ENCODE data around the gene CD99L2. TPM values are rescaled to one million over a fixed set of nuclear protein-coding genes. Genes with fewer than 3 reads are reported as not detected.

CD99L2 gene
- total RNA-seq, 2 donors from 2014 or later, result 22.1 to 28.7 TPM

DNA sequence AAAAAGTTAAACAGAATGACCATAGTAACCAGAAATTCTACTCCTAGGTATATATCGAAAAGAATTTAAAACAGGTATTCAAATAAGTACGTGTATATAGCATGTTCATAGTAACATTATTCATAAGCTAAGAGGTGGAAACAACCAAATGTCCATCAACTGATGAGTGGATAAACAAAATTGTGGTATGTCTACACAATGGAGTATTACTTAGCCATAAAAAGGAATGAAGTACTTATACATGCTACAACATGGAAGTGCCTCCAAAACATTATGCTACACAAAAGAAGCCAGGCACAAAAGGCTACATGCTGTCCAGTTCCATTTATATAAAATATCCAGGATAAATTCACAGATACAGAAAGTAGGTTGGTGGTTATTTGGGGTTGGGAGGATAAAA lies 76.5 kb downstream of the CD99L2 start:
- DNase-seq (no peak), ATAC-seq (no peak)
- Histone ChIP-seq H3K4me3 (no peak overlapping the region), H3K4me1 (no peaks in the 10 kb centered on the region), H3K36me3 (replicated peaks in 1 of 2; ENCODE audit: insufficient read depth in 1 of 2, low read depth in 2 of 2) (no peaks in the 10 kb centered on the region), H3K27ac (no peak overlapping the region), H3K27me3 (no peaks in the 10 kb centered on the region), H3K9me3 (no peaks in the 10 kb centered on the region)
- WGBS, 2 donors, result 100% methylated on average over 2 of the region's 2 CpGs
- intact Hi-C loops (cut with DNase I), result no loop called here
- TF ChIP-seq POLR2A (IDR thresholded peaks at IDR 0.05), result no peak
- TF ChIP-seq, protein P1, sequence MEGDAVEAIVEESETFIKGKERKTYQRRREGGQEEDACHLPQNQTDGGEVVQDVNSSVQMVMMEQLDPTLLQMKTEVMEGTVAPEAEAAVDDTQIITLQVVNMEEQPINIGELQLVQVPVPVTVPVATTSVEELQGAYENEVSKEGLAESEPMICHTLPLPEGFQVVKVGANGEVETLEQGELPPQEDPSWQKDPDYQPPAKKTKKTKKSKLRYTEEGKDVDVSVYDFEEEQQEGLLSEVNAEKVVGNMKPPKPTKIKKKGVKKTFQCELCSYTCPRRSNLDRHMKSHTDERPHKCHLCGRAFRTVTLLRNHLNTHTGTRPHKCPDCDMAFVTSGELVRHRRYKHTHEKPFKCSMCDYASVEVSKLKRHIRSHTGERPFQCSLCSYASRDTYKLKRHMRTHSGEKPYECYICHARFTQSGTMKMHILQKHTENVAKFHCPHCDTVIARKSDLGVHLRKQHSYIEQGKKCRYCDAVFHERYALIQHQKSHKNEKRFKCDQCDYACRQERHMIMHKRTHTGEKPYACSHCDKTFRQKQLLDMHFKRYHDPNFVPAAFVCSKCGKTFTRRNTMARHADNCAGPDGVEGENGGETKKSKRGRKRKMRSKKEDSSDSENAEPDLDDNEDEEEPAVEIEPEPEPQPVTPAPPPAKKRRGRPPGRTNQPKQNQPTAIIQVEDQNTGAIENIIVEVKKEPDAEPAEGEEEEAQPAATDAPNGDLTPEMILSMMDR (IDR thresholded peaks at IDR 0.05), result no peak

DNA sequence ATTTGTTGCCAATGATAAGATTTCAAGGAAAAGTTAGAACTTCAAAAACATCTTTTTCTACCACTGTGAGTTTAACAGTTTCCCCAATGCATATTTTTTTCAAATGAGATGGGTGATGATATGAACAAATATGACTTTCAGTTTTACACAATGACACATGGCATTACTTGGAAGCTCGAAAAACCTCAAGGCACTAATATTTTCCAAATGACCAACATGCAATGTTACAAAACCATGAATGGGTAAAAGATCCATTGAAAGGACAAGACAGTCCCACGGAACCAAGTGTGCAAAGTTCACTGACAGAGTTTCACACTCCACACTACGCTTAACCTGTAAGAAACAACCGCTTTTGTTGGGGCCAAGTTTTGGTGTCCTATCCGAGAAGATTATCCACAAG lies 84.5 kb downstream of the CD99L2 start:
- DNase-seq, result no peak
- H3K4me3 ChIP-seq, result no peak overlapping the region
- H3K9me3 ChIP-seq, result no peaks in the 10 kb centered on the region
- H3K4me1 ChIP-seq, result no peaks in the 10 kb centered on the region
- H3K36me3 ChIP-seq (replicated peaks in 1 of 2; ENCODE audit: insufficient read depth in 1 of 2, low read depth in 2 of 2), result no peaks in the 10 kb centered on the region
- no peak overlapping the region for H3K27ac ChIP-seq
- H3K27me3 ChIP-seq, result no peaks in the 10 kb centered on the region
- intact Hi-C loops (cut with DNase I), result no loop called here
- WGBS, 2 donors, result 85 to 91% methylated on average over 5 of the region's 5 CpGs
- no peak for ATAC-seq
- no peak for TF ChIP-seq POLR2A (IDR thresholded peaks at IDR 0.05)
- TF ChIP-seq, protein P1 (IDR thresholded peaks at IDR 0.05), result no peak

DNA sequence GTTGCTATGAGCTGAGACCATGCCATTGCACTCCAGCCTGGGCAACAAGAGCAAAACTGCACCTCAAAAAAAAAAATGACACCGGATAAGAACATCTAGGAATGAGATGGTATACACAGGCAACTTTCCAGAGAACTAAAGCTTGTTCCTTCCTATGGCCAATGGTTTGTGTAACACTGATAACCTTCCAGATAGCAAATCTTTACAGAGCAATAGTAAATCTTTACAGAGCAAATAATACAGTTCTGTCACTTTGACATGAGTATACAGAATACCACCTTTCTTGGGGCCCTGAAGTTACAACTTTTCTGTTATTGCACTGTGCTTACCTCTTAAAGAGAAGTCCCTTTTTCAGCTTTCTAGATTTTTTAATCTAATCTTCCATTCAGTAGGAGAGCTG lies 91.6 kb downstream of the CD99L2 start:
- no peaks in the 10 kb centered on the region for H3K9me3 ChIP-seq
- H3K4me1 ChIP-seq, result no peaks in the 10 kb centered on the region
- intact Hi-C loops (cut with DNase I), result no loop called here
- no peak overlapping the region for H3K27ac ChIP-seq
- H3K4me3 ChIP-seq, result no peak overlapping the region
- ATAC-seq (no peak), DNase-seq (no peak)
- TF ChIP-seq, protein P1 (IDR thresholded peaks at IDR 0.05), result no peak
- TF ChIP-seq POLR2A (IDR thresholded peaks at IDR 0.05), result no peak
- H3K27me3 ChIP-seq, result no peaks in the 10 kb centered on the region
- 11 to 20% methylated on average over 1 of the region's 1 CpG for WGBS, 2 donors
- H3K36me3 ChIP-seq (replicated peaks in 1 of 2; ENCODE audit: insufficient read depth in 1 of 2, low read depth in 2 of 2), result no peaks in the 10 kb centered on the region

DNA sequence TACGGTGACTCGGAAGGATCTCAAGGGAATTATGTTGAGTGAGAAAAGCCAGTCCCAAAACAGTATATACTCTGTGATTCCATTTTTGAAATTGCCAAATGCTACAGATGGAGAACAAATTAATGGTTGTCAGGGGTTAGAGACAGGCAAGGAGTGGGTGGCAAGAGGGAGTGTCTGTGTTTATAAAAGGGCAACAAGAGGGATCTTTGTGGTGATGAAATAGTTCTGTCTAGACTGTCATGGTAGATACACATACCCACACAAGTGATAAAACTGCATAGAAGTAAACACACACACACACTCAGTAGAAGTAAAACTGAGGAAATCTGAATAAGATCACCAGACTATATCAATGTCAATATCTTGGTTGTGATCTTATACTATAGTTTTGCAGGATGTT lies 92.7 kb downstream of the CD99L2 start:
- Histone ChIP-seq H3K36me3 (replicated peaks in 1 of 2; ENCODE audit: insufficient read depth in 1 of 2, low read depth in 2 of 2) (no peaks in the 10 kb centered on the region), H3K4me1 (no peaks in the 10 kb centered on the region), H3K27ac (no peak overlapping the region), H3K27me3 (no peaks in the 10 kb centered on the region), H3K9me3 (no peaks in the 10 kb centered on the region), H3K4me3 (no peak overlapping the region)
- DNase-seq (no peak), ATAC-seq (no peak)
- intact Hi-C loops (cut with DNase I), result no loop called here
- WGBS, 2 donors, result 95 to 100% methylated on average over 2 of the region's 2 CpGs
- TF ChIP-seq, protein P1 (IDR thresholded peaks at IDR 0.05), result no peak
- TF ChIP-seq POLR2A (IDR thresholded peaks at IDR 0.05), result no peak

DNA sequence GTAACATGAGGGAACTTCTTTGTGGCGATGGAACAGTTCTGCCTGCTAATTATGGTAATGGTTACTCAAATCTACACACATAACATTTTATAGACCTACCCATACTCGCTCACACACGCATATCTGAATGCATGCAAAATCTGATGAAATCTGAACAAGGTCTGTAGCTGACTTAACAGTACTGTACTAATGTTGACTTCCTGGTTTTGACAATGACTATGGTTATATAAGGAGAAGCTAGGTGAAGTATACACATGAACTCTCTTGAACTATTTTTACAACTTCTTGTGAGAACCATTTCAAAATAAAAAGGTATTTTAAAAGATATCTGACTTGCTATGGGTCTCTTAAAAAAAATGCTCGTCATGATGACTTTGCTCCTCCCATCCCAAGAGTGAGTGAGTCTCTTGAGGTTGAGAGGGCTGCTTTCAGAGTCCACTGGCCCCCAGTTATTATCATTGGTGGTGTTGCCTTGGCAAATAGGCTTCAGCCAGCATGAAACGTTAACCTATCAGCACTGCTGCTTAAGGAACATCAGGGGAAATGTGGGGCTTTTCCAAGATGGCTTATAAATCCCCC lies 105.4 kb downstream of the CD99L2 start:
- no peak overlapping the region for H3K4me3 ChIP-seq
- TF ChIP-seq POLR2A (IDR thresholded peaks at IDR 0.05), result no peak
- TF ChIP-seq, protein P1 (IDR thresholded peaks at IDR 0.05), result no peak
- WGBS, 2 donors, result 87 to 89% methylated on average over 4 to 5 of the region's 5 CpGs
- no peaks in the 10 kb centered on the region for H3K27me3 ChIP-seq
- DNase-seq (no peak), ATAC-seq (no peak)
- intact Hi-C loops (cut with DNase I), result no loop called here
- H3K36me3 ChIP-seq (replicated peaks in 1 of 2; ENCODE audit: insufficient read depth in 1 of 2, low read depth in 2 of 2), result no peaks in the 10 kb centered on the region
- no peaks in the 10 kb centered on the region for H3K9me3 ChIP-seq
- no peak overlapping the region for H3K27ac ChIP-seq
- no peaks in the 10 kb centered on the region for H3K4me1 ChIP-seq
